Immature natural killer cell (primary cell): Measurements from ENCODE around the gene TRIP13. TPM values are rescaled to one million over a fixed set of nuclear protein-coding genes. Genes with fewer than 3 reads are reported as not detected.

Experiments used
- DNase-seq, 3 donors: peaks; one replicate each; pipeline ENCODE4 v3.0.0; 2022; ENCODE audit warnings: mixed read lengths in 1 of 3
- H3K27ac Mint-ChIP-seq, 6 donors: one replicate each; pipeline ENCODE4 v1.8.0; 2020; ENCODE audit warnings: mixed read lengths in 6 of 6, mild to moderate bottlenecking in 5 of 6, inconsistent platforms in 4 of 6, moderate library complexity in 3 of 6
- H3K27me3 Mint-ChIP-seq, 3 donors: one replicate each; pipeline ENCODE4 v1.8.0; 2020 to 2021; ENCODE audit warnings: low read depth in 3 of 3, mild to moderate bottlenecking in 3 of 3, mixed read lengths in 3 of 3, moderate library complexity in 3 of 3, inconsistent platforms in 1 of 3
- H3K36me3 Mint-ChIP-seq, 3 donors: one replicate each; pipeline ENCODE4 v1.8.0; 2020; ENCODE audit warnings: mixed read lengths in 3 of 3, inconsistent platforms in 2 of 3, mild to moderate bottlenecking in 2 of 3
- H3K4me1 Mint-ChIP-seq, 2 donors: one replicate each; pipeline ENCODE4 v1.8.0; 2020; ENCODE audit warnings: inconsistent platforms in 2 of 2, mild to moderate bottlenecking in 2 of 2, mixed read lengths in 2 of 2, moderate library complexity in 1 of 2
- H3K4me3 Mint-ChIP-seq, 5 donors: one replicate each; pipeline ENCODE4 v1.8.0; 2020; ENCODE audit warnings: mild to moderate bottlenecking in 5 of 5, mixed read lengths in 5 of 5, inconsistent platforms in 3 of 5, moderate library complexity in 3 of 5
- H3K9me3 Mint-ChIP-seq, 6 donors: one replicate each; pipeline ENCODE4 v1.8.0; 2020; ENCODE audit warnings: mild to moderate bottlenecking in 6 of 6, mixed read lengths in 6 of 6, inconsistent platforms in 4 of 6, moderate library complexity in 3 of 6
- polyA plus RNA-seq, 3 donors: library from polyadenylated mRNA; unstranded; fragments of 300-500 nt; fragmentation: Illumina TruSeq; gene quantifications; one replicate each; pipeline ENCODE4 v1.2.3, GENCODE V29; 2021

Gene TRIP13
- polyA plus RNA-seq, 3 donors from 2014 or later = 0.41 to 2.1 (median 0.72) TPM

DNA sequence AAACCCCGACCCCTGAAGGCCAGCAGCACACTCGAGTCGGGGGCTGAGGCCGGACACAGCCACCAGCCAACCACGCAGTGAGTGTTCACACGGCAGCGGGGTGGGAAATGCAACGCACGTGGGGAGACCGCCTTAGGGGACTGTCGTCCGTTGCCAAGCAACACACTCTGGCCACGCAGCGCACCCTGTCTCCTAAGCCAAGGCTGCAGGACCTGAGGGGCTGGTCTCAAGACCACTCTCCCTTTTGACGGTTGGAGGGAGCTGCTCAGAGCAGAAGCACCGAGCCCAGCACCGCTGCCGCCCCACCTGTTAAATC, 7.6 kb upstream of the TRIP13 start:
- no peak overlapping the region for H3K4me3 Mint-ChIP-seq
- H3K36me3 Mint-ChIP-seq = peaks cover 38 to 71% (median 53%) of the 10 kb centered on the region in 3 donors
- peaks cover 16 to 23% (median 20%) of the 10 kb centered on the region in 3 donors for H3K27me3 Mint-ChIP-seq
- H3K27ac Mint-ChIP-seq = no peak overlapping the region
- peaks cover 0 to 13% (median 8%) of the 10 kb centered on the region in 6 donors for H3K9me3 Mint-ChIP-seq
- peaks cover 21 to 44% of the 10 kb centered on the region in 2 donors for H3K4me1 Mint-ChIP-seq
- no peak for DNase-seq

DNA sequence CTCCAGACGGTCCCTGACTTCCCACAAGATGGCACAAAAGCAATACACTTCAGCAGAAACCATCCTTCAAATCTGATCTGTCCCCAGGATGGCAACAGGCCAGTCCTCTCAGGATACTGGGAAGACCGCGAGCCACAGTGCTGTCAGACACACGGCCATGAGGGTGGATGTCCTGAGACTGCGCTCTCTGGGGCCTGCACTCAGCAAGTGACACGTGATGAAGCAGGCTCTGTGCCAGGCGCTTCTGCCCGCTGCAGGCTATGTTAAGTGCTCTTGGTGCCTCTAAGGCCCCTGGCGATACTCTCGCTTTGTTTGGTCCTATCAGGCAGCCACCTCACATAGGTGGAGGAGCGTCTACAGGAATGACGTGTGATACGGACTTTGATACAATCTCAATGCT, 7.2 kb upstream of the TRIP13 start:
- H3K27ac Mint-ChIP-seq = no peak overlapping the region

DNA sequence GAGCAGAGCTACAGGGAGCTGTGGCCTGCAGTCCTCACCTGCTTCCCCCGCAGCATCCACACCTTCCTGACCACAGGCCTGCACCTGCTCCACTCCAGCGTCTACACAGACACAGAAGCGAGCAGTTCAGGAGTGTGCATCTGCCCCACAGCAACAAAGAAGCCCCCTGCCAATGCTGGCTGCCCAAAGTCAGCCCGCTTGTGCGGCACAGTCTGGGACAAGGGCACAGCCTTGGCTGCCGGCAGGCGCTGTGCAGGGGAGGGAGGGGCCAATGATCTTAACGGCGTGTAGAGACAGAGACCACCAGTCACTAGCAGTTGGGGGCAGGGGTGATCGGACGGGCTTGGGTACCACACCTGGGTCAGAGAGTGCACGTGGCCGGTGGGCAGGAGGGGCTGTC, 6.6 kb upstream of the TRIP13 start:
- Mint-ChIP-seq H3K27ac (no peak overlapping the region), H3K4me1 (peaks cover 24 to 43% of the 10 kb centered on the region in 2 donors), H3K4me3 (no peak overlapping the region), H3K9me3 (peaks cover 0 to 13% (median 8%) of the 10 kb centered on the region in 6 donors), H3K36me3 (peaks cover 38 to 67% (median 53%) of the 10 kb centered on the region in 3 donors), H3K27me3 (peaks cover 16 to 23% (median 20%) of the 10 kb centered on the region in 3 donors)
- no peak for DNase-seq

More for the DNA sequence above, 7.2 kb upstream of the TRIP13 start:
- Mint-ChIP-seq H3K36me3 (peaks cover 38 to 71% (median 53%) of the 10 kb centered on the region in 3 donors), H3K4me1 (peaks cover 21 to 44% of the 10 kb centered on the region in 2 donors), H3K9me3 (peaks cover 0 to 13% (median 8%) of the 10 kb centered on the region in 6 donors), H3K4me3 (no peak overlapping the region), H3K27me3 (peaks cover 16 to 23% (median 20%) of the 10 kb centered on the region in 3 donors)
- DNase-seq = no peak

DNA sequence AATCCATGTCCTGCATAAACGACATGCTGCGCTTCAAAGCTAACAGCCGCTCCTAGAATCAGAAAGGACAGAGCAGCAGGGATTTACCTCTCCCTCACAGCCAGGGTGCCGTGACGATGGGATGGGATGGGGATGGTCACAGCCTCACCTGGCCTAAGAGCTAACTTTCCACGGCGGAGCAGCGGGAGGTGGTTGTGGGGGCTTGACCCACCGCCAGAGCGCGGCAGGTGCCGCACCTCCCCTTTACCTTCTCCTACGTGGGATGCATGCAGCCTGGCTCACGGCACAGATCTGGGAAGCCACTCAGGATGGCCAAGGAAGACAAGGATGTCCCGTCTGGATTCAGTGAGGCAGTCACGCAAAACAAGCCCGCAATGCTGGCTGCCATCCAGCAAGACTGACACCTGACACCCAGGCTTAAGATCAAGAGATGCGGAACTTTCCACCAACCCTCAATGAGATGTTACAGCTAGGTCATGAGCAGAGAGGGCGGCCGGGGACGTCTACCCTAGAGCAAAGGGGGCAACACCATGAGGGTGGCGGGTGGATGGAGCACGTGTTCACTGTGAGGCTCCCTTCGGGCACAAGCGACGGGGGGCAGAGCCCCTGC, 5.9 kb upstream of the TRIP13 start:
- no peak overlapping the region for H3K4me3 Mint-ChIP-seq
- peaks cover 36 to 59% (median 49%) of the 10 kb centered on the region in 3 donors for H3K36me3 Mint-ChIP-seq

DNA sequence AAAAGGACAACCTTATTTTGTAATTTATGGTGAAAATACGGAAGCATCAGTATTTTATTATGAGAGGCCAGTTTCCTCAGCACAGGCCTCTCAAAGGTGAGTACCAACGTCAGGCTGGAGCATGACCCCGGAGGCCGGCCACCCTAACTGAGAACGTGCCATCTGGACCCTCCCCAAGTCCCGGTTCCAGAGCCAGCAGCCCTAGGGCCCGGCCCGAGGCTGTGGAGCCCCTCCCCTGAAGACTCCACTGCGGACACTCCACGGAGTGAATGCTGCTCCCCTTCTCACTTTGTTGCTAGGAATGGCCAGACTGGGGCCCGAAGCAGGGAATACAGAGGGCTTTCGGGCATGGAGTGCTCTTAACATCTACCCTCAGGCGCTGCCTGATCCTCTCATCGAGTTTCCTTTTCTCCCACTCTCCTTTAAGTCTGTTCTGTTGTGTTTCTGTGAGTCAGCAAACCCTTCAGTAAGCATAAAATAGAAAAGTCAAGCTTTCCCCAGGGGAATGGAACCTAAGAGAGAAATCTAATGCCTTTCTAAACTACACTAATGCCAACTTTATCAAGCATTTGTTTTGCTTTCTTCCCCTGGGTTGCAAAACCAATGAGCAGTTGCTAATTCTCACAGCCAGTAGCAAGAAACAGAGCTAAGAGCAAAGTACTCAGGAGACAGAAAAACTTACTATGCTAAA, 4.6 kb upstream of the TRIP13 start:
- Mint-ChIP-seq H3K4me3 (no peak overlapping the region), H3K27me3 (peaks cover 2 to 8% (median 4%) of the 10 kb centered on the region in 3 donors), H3K4me1 (peaks cover 15 to 33% of the 10 kb centered on the region in 2 donors), H3K9me3 (peaks cover 0 to 2% (median under 1%) of the 10 kb centered on the region in 6 donors), H3K36me3 (peaks cover 23 to 47% (median 37%) of the 10 kb centered on the region in 3 donors), H3K27ac (no peak overlapping the region)
- DNase-seq = no peak

More for the DNA sequence above, 5.9 kb upstream of the TRIP13 start:
- H3K4me1 Mint-ChIP-seq = peaks cover 24 to 43% of the 10 kb centered on the region in 2 donors
- no peak for DNase-seq
- peaks cover 14 to 20% (median 16%) of the 10 kb centered on the region in 3 donors for H3K27me3 Mint-ChIP-seq
- H3K9me3 Mint-ChIP-seq = peaks cover 0 to 13% (median 8%) of the 10 kb centered on the region in 6 donors
- H3K27ac Mint-ChIP-seq = no peak overlapping the region

DNA sequence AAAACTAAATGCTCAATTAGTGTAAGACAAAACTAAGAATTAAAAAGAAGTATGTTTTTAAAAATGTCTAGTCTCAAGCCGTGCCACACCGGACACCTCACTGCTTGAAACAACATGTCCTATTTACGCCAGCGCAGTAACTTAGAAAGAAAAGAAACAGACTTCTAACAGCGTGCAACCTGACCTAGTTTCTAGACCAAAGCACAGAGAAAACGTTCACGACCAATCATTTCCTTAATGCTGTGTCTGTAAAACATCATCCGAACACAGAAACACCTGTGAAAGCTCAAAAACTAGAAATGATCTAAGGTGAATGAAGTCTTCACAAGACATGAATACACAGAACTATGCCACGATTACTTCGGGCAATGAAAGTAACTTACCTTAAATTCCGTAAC, 4.0 kb upstream of the TRIP13 start:
- Mint-ChIP-seq H3K4me1 (peaks cover 14 to 29% of the 10 kb centered on the region in 2 donors), H3K36me3 (peaks cover 19 to 41% (median 32%) of the 10 kb centered on the region in 3 donors), H3K27ac (no peak overlapping the region), H3K4me3 (no peak overlapping the region), H3K27me3 (peaks cover 0 to 4% (median 2%) of the 10 kb centered on the region in 3 donors), H3K9me3 (no peaks in the 10 kb centered on the region)
- DNase-seq = no peak

DNA sequence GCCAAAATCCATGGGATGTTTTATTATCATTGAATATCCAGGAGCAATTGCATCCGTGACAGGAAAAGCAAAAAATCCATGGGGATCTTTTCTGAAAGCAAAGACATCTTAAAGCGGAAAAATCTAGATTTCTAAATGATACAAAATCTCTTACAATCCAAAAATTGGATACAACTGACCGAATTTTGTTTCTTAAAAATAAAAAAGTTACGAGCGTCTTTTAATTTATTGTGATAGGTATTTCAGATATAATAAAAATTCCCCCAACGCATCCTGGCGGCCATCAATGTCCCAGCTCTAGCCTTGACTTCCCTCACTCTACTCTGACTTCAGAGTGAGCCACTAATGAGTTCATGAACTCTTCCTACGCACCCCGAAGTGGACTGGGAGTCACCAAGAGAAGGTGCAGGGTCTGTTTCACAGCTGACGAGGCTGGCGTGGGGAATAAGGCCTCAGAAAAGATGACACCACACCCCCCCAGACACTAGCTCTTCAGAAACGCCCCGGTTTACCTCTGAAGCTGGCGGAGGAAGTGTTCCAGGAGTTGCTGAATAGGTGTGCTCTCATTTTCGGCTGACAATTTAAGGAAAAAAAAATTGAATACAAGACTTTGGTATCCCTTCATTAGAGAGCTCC, 3.5 kb upstream of the TRIP13 start:
- H3K9me3 Mint-ChIP-seq = no peaks in the 10 kb centered on the region
- peaks cover 0 to 2% (median under 1%) of the 10 kb centered on the region in 3 donors for H3K27me3 Mint-ChIP-seq
- no peak overlapping the region for H3K27ac Mint-ChIP-seq
- peaks cover 16 to 29% of the 10 kb centered on the region in 2 donors for H3K4me1 Mint-ChIP-seq
- H3K4me3 Mint-ChIP-seq = no peak overlapping the region
- peaks cover 19 to 37% (median 32%) of the 10 kb centered on the region in 3 donors for H3K36me3 Mint-ChIP-seq
- DNase-seq = no peak

DNA sequence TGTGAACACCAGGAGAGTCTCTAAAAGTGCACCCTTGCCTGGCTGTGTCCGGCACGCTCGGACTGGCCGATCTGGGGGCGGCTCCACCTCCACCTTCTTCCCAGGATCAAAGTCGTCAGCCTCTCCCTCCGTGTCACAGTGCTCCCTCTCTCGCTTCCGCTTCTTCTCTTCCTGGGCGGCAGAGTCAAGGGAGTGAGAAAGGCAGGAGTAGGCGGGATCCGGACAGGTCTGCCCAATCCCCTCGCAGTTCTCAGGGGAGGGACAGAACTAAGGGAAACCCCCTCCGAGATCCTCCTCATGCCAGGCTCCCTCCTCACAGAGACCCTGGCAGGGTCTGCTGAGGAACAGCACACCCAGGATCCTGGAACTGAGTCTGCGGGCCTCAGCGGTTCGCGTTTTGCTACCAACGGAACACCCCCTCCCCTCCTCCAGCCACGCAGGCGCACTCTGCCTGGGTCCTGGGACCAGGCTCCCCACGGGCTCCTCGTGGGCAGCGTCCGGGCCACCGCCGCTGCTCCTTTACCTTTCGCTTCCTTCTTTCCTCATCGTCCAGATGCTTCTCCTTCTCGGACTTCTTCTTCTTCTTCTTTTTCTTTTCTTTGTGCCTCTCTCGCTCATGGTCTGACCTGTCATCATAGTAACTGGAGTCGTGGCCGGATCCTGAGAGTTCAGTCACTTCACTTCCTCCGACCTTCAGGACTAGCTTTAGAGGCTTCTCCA, 1.4 kb upstream of the TRIP13 start:
- H3K27ac Mint-ChIP-seq = peak overlapping the region in 5 of 6 donors; percentile 13 to 91 (median 81)
- H3K4me1 Mint-ChIP-seq = peaks cover 16 to 29% of the 10 kb centered on the region in 2 donors
- H3K4me3 Mint-ChIP-seq = peak overlapping the region; percentile 81 to 88 (median 85)
- no peak for DNase-seq
- no peaks in the 10 kb centered on the region for H3K9me3 Mint-ChIP-seq
- peaks cover 0 to 2% (median 2%) of the 10 kb centered on the region in 3 donors for H3K27me3 Mint-ChIP-seq
- peaks cover 11 to 27% (median 24%) of the 10 kb centered on the region in 3 donors for H3K36me3 Mint-ChIP-seq

DNA sequence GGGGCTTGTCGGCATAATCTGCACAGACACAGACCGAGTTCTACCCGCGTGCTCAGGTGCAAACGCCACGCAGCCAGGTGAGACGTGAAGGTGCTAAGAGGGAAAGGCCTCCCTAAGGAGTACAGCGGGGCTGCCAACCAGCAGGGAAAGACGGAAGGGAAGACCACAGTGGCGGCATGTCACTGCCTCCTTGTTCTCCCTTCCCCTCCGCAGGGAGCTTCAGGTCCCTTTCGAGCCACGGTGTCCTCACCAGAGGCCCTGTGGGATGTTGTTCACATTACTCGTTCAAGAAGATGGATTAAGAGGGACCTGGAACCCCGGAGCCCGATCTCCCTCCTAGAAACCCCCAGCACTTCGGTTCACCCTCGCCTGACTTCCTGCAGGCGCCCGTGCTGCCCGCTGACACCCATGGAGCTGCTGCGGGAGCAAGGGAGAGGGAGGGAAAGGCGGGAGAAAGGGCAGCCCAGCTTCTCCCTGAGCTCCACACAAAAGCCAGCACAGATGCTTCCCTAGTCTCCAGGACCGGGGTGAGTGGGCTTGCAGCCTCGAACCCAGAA, 769 bp upstream of the TRIP13 start:
- Mint-ChIP-seq H3K4me1 (peaks cover 16 to 29% of the 10 kb centered on the region in 2 donors), H3K27me3 (peaks cover 0 to 4% (median 4%) of the 10 kb centered on the region in 3 donors), H3K27ac (peak overlapping the region; percentile 60 to 91 (median 78)), H3K4me3 (peak overlapping the region; percentile 81 to 88 (median 85)), H3K36me3 (peaks cover 10 to 20% (median 18%) of the 10 kb centered on the region in 3 donors), H3K9me3 (no peaks in the 10 kb centered on the region)
- DNase-seq = peak in 1 of 3 donors; percentile 5

DNA sequence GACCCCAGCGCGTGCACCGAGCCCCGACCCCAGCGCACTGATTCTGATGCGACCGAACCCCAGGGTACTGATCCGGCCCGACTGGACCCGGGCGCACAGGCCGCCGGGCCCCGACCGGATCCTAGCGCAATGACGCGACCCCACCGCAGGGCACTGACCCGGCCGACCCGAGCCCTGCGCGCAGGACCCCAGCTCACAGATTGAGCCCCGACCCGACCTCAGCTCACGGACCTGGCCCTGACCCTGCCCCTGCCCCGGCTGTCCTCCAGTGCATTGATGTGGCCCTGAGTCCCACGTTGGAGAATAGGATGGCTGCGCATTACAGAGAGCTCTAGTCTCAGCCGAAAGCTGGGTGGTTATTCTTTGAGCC, 438 bp downstream of the TRIP13 start:
- Mint-ChIP-seq H3K27ac (no peak overlapping the region), H3K4me1 (peaks cover 16 to 22% of the 10 kb centered on the region in 2 donors), H3K36me3 (peaks cover 3 to 12% (median 9%) of the 10 kb centered on the region in 3 donors)

DNA sequence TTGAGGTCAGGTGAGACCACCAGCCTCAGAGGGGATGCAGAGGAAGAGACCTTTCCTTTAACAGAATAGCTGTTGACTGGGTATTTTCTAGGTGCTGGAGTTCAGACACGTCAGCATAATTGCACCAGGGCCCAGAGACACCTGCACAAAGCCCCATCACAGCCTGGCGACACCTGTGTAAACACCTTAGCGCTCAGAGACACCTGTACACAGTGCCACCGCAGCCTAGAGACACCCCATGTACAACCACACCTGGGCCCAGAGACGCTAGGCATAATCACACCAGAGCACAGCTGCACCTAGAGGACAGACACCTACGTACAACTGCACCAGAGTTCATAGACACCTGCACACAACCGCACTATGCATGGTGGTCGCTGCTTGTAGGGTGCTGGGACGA, 1.0 kb downstream of the TRIP13 start:
- H3K4me3 Mint-ChIP-seq = peak overlapping the region; percentile 62 to 75 (median 63)
- peaks cover 0 to 6% (median 5%) of the 10 kb centered on the region in 3 donors for H3K36me3 Mint-ChIP-seq
- no peak for DNase-seq
- H3K9me3 Mint-ChIP-seq = no peaks in the 10 kb centered on the region
- peaks cover 0 to 4% (median 4%) of the 10 kb centered on the region in 3 donors for H3K27me3 Mint-ChIP-seq
- H3K4me1 Mint-ChIP-seq = peaks cover 16% of the 10 kb centered on the region in 2 donors
- H3K27ac Mint-ChIP-seq = peak overlapping the region in 1 of 6 donors; percentile 6

More for the DNA sequence above, 438 bp downstream of the TRIP13 start:
- no peak for DNase-seq
- H3K27me3 Mint-ChIP-seq = peaks cover 0 to 4% (median 4%) of the 10 kb centered on the region in 3 donors
- H3K4me3 Mint-ChIP-seq = peak overlapping the region; percentile 62 to 75 (median 63)
- H3K9me3 Mint-ChIP-seq = no peaks in the 10 kb centered on the region

DNA sequence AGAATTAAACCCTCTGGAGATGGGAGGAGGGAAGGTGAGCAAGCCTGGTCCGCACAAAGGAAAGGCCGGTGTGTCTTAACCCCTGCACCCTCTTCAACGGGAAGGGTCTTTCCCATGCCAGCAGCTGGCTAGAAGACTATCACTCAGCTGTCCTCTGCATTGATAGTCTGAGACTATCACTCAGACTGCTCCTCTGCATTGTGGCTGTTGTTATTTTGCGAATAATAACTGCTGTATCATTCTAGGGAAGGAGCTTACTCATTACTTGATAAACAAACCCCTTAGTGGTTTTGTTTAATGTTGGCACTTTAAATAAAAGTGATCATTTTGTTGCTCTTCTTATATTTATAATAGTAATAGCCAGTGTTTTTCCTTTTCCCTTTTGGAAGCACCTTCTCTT, 8.1 kb downstream of the TRIP13 start:
- Mint-ChIP-seq H3K27ac (no peak overlapping the region), H3K27me3 (peaks cover 0 to 2% (median 1%) of the 10 kb centered on the region in 3 donors), H3K9me3 (no peaks in the 10 kb centered on the region), H3K4me1 (no peaks in the 10 kb centered on the region), H3K36me3 (no peaks in the 10 kb centered on the region), H3K4me3 (no peak overlapping the region)
- DNase-seq = no peak
